IMR-90 (cell line): ENCODE results near the gene DACH1. TPM values are rescaled to one million over a fixed set of nuclear protein-coding genes. Genes with fewer than 3 reads are reported as not detected.

Experiments used
- ATAC-seq: fragments of 200-7000 bp; cut with Tn5 transposase; 2 replicates; pipeline ENCODE4 v1.9.1; 2020; ENCODE audit warnings: low read depth, mild to moderate bottlenecking, moderate library complexity
- BruUV-seq: library from RNA; stranded (reverse); fragments of 400-500 nt; replicated peaks from 2 replicates; lab custom pipeline; 2021; lab: Mats Ljungman, UMichigan
- CTCF ChIA-PET: fragments of 300-600 bp; formaldehyde crosslinking; extraction: SDS; loops from one replicate; lab custom pipeline; 2021; ENCODE audit warnings: antibody characterized with exemption; lab: Yijun Ruan, JAX
- POLR2A ChIA-PET: fragments of 300-600 bp; sonication (Branson Sonifier 250); formaldehyde crosslinking; loops from one replicate; lab custom pipeline; 2022; ENCODE audit warnings: antibody characterized with exemption; ENCODE audit not compliant: unreplicated experiment; lab: Charles Lee
- DNase-seq: peaks from one replicate; pipeline ENCODE4 v3.0.0; 2013
- H2AFZ ChIP-seq: replicated peaks from 2 replicates; pipeline ENCODE3; 2013; ENCODE audit warnings: low read length, mild to moderate bottlenecking; ENCODE audit not compliant: poor library complexity
- H2AK5ac ChIP-seq: 2 replicates; pipeline ENCODE4 v1.6.1; 2013; ENCODE audit warnings: low read depth, low read length, inconsistent platforms
- H2AK9ac ChIP-seq: replicated peaks from 2 replicates; pipeline ENCODE3; 2013; ENCODE audit warnings: mild to moderate bottlenecking, low read depth, low read length, moderate library complexity; ENCODE audit not compliant: poor library complexity
- H2BK120ac ChIP-seq: 2 replicates; pipeline ENCODE4 v1.6.1; 2013; ENCODE audit warnings: low read depth, low read length, inconsistent platforms
- H2BK15ac ChIP-seq: 3 replicates; pipeline ENCODE4 v1.6.1; 2013; ENCODE audit warnings: low read depth, low read length, inconsistent platforms
- H2BK20ac ChIP-seq: 2 replicates; pipeline ENCODE4 v1.6.1; 2013; ENCODE audit warnings: low read depth, mild to moderate bottlenecking, inconsistent platforms, low read length, moderate library complexity
- H2BK5ac ChIP-seq: 2 replicates; pipeline ENCODE4 v1.6.1; 2013; ENCODE audit warnings: mild to moderate bottlenecking, low read depth, low read length, inconsistent platforms; ENCODE audit not compliant: poor library complexity, severe bottlenecking
- H3K14ac ChIP-seq: replicated peaks from 2 replicates; pipeline ENCODE4 v1.6.1; 2013; ENCODE audit warnings: low read depth, low read length, inconsistent platforms
- H3K18ac ChIP-seq: 2 replicates; pipeline ENCODE4 v1.6.1; 2013; ENCODE audit warnings: low read depth, low read length, control low read depth
- H3K23ac ChIP-seq: 2 replicates; pipeline ENCODE4 v1.6.1; 2013; ENCODE audit warnings: low read depth, low read length, inconsistent platforms
- H3K27ac ChIP-seq: 2 replicates; pipeline ENCODE4 v1.5.1; 2013; ENCODE audit warnings: mild to moderate bottlenecking, control low read depth, low read length; ENCODE audit not compliant: insufficient read depth
- H3K27me3 ChIP-seq: 2 replicates; pipeline ENCODE4 v1.6.1; 2013; ENCODE audit warnings: low read length; ENCODE audit not compliant: control insufficient read depth, insufficient read depth
- H3K36me3 ChIP-seq: 2 replicates; pipeline ENCODE4 v1.6.1; 2013; ENCODE audit warnings: low read length, mixed read lengths; ENCODE audit not compliant: control insufficient read depth, insufficient read depth
- H3K4ac ChIP-seq: 2 replicates; pipeline ENCODE4 v1.6.1; 2013; ENCODE audit warnings: low read depth, low read length, inconsistent platforms
- H3K4me1 ChIP-seq: 2 replicates; pipeline ENCODE4 v1.6.1; 2013; ENCODE audit warnings: low read length, mixed read lengths; ENCODE audit not compliant: control insufficient read depth, insufficient read depth
- H3K4me2 ChIP-seq: 2 replicates; pipeline ENCODE4 v1.6.1; 2013; ENCODE audit warnings: low read depth, mild to moderate bottlenecking, control low read depth, low read length, moderate library complexity
- H3K4me3 ChIP-seq: 2 replicates; pipeline ENCODE4 v1.5.1; 2013; ENCODE audit warnings: low read depth, mild to moderate bottlenecking, control low read depth, low read length, moderate library complexity; ENCODE audit not compliant: insufficient read depth
- H3K56ac ChIP-seq: 2 replicates; pipeline ENCODE4 v1.6.1; 2013; ENCODE audit warnings: low read length, inconsistent platforms; ENCODE audit not compliant: insufficient read depth; ENCODE audit errors: extremely low read depth
- H3K79me1 ChIP-seq, 2 experiments: 2 replicates each; pipeline ENCODE4 v1.6.1; 2013; ENCODE audit warnings: low read length in 2 of 2, inconsistent platforms in 1 of 2, low read depth in 1 of 2
- H3K9ac ChIP-seq: 2 replicates; pipeline ENCODE4 v1.6.1; 2013; ENCODE audit warnings: low read depth, low read length, control low read depth
- H3K9me1 ChIP-seq: 2 replicates; pipeline ENCODE4 v1.6.1; 2013; ENCODE audit warnings: low read length, inconsistent platforms; ENCODE audit not compliant: insufficient read depth
- H3K9me3 ChIP-seq: 2 replicates; pipeline ENCODE4 v1.6.1; 2013; ENCODE audit warnings: low read length; ENCODE audit not compliant: control insufficient read depth, insufficient read depth
- H4K20me1 ChIP-seq: 2 replicates; pipeline ENCODE4 v1.6.1; 2013; ENCODE audit warnings: low read length, inconsistent platforms; ENCODE audit not compliant: insufficient read depth
- H4K5ac ChIP-seq: 2 replicates; pipeline ENCODE4 v1.6.1; 2013; ENCODE audit warnings: mild to moderate bottlenecking, low read depth, low read length, control low read depth
- H4K8ac ChIP-seq, 2 experiments: 2 replicates each; pipeline ENCODE4 v1.6.1; 2013; ENCODE audit warnings: low read depth in 2 of 2, low read length in 2 of 2, control low read depth in 1 of 2, inconsistent platforms in 1 of 2
- H4K91ac ChIP-seq: 2 replicates; pipeline ENCODE4 v1.6.1; 2013; ENCODE audit warnings: low read depth, low read length, inconsistent platforms; ENCODE audit not compliant: insufficient read depth
- RFX5 ChIP-seq: IDR thresholded peaks from 2 replicates; pipeline ENCODE4 v1.8.0; 2012; ENCODE audit warnings: low read depth, mild to moderate bottlenecking, low read length, moderate library complexity
- dilution Hi-C: fragments of 300-500 bp; cut with HindIII; formaldehyde crosslinking; loops from one replicate; pipeline ENCODE4 v1.14.3; 2018; ENCODE audit warnings: low sequenced_read_pairs; ENCODE audit not compliant: unreplicated experiment
- in situ Hi-C: fragments of 300-500 bp; cut with MboI; formaldehyde crosslinking; loops from 3 replicates; pipeline ENCODE4 v1.14.3; 2019; ENCODE audit warnings: low sequenced_read_pairs, inconsistent platforms, mixed read lengths
- intact Hi-C: fragments of 100-400 bp; cut with micrococcal nuclease; formaldehyde crosslinking; loops from 2 replicates; pipeline ENCODE4 v1.10.0; 2022
- polyA plus RNA-seq, 3 experiments: library from polyadenylated mRNA; depleted of rRNA; stranded (reverse); fragments of >200 nt; gene quantifications; 2 replicates each; pipeline ENCODE4 v1.2.3, GENCODE V29; 2012; ENCODE audit warnings: low replicate concordance in 1 of 3
- total RNA-seq: library from RNA; depleted of rRNA; stranded (reverse); fragments of >200 nt; gene quantifications from 2 replicates; pipeline ENCODE4 v1.2.3, GENCODE V29; 2012

Gene DACH1
- total and polyA plus RNA-seq, 2 of the 4 experiments (the other 2 are of a cell fraction), result not detected

DNA sequence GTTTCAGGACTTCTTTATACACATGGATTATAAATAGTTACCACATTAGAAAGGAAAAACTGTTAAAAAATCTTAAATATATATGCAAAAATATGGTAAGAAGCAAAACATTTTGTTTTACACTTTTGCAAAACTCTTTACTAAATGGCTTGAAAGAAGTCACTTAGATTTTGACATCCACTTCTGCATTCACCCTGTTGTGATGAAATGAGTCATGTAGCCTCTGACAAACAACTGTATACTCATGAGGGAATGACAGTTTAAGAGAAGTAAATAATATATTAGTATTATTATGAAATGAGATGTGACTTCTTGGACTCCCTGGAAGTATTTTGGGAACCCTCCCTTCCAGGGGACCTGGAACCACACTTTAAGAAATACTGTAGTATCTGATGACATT is 275.6 kb downstream of the DACH1 start:
- no peak overlapping the region for H2BK15ac ChIP-seq
- in situ Hi-C loops, result no loop called here
- H3K27ac ChIP-seq, result no peak overlapping the region
- no peak overlapping the region for H3K56ac ChIP-seq
- no peak overlapping the region for H3K23ac ChIP-seq
- H3K9ac ChIP-seq, result no peak overlapping the region
- no peak overlapping the region for H3K14ac ChIP-seq
- no peak overlapping the region for H4K91ac ChIP-seq
- no peak overlapping the region for H3K4me2 ChIP-seq
- no peaks in the 10 kb centered on the region for H3K36me3 ChIP-seq
- H2BK120ac ChIP-seq, result no peak overlapping the region
- no peak overlapping the region for H3K4me3 ChIP-seq
- H2AFZ ChIP-seq, result no peak overlapping the region
- ATAC-seq (no peak), DNase-seq (no peak)
- H2BK20ac ChIP-seq, result no peak overlapping the region
- no peaks in the 10 kb centered on the region for H4K20me1 ChIP-seq
- H3K4ac ChIP-seq, result no peak overlapping the region
- no peak overlapping the region for H4K5ac ChIP-seq
- H2AK5ac ChIP-seq, result no peak overlapping the region
- H3K4me1 ChIP-seq, result no peaks in the 10 kb centered on the region
- no peaks in the 10 kb centered on the region for H3K9me1 ChIP-seq
- no peak overlapping the region for H2BK5ac ChIP-seq
- no peak for TF ChIP-seq RFX5
- H3K79me1 ChIP-seq, result no peaks in the 10 kb centered on the region
- no peaks in the 10 kb centered on the region for H3K9me3 ChIP-seq
- no TSS peak for BruUV-seq
- POLR2A ChIA-PET, result no interaction called here
- dilution Hi-C loops, result no loop called here
- no peak overlapping the region for H3K18ac ChIP-seq
- no peak overlapping the region for H2AK9ac ChIP-seq
- no peak overlapping the region for H4K8ac ChIP-seq
- intact Hi-C loops, result no loop called here
- H3K27me3 ChIP-seq, result no peaks in the 10 kb centered on the region
- CTCF ChIA-PET, result no interaction called here
